WTC11 (cell line): ENCODE results near the gene RGS7. TPM values are rescaled to one million over a fixed set of nuclear protein-coding genes. Genes with fewer than 3 reads are reported as not detected.

Experiments used
- ATAC-seq: fragments of 200-7000 bp; cut with Tn5 transposase; 2 replicates; pipeline ENCODE4 v1.10.0; 2021; ENCODE audit warnings: mild to moderate bottlenecking, moderate library complexity
- CTCF ChIA-PET: fragments of 300-600 bp; sonication (Branson Sonifier 250); formaldehyde crosslinking; loops from one replicate; lab custom pipeline; 2021; ENCODE audit warnings: antibody characterized with exemption; lab: Charles Lee
- POLR2A ChIA-PET: fragments of 350-600 bp; sonication (Branson Sonifier 250); formaldehyde crosslinking; loops from one replicate; lab custom pipeline; 2021; ENCODE audit warnings: antibody characterized with exemption; lab: Charles Lee
- DNase-seq: peaks from one replicate; pipeline ENCODE4 v3.0.0; 2021; ENCODE audit warnings: low spot score
- H3K27ac Mint-ChIP-seq: 2 replicates; pipeline ENCODE4 v1.8.0; 2021; ENCODE audit warnings: mixed read lengths
- H3K27me3 Mint-ChIP-seq: 2 replicates; pipeline ENCODE4 v1.8.0; 2021; ENCODE audit warnings: low read depth, mild to moderate bottlenecking, moderate library complexity, mixed read lengths
- H3K36me3 Mint-ChIP-seq: 2 replicates; pipeline ENCODE4 v1.8.0; 2021; ENCODE audit warnings: mixed read lengths
- H3K4me1 Mint-ChIP-seq: 2 replicates; pipeline ENCODE4 v1.8.0; 2022; ENCODE audit warnings: mixed read lengths
- H3K4me3 Mint-ChIP-seq: 2 replicates; pipeline ENCODE4 v1.8.0; 2021; ENCODE audit warnings: mild to moderate bottlenecking, moderate library complexity, mixed read lengths
- H3K9me3 Mint-ChIP-seq: 2 replicates; pipeline ENCODE4 v1.8.0; 2021; ENCODE audit warnings: mixed read lengths
- ATF1 ChIP-seq: sonication (generic); formaldehyde crosslinking; IDR thresholded peaks from 2 replicates; pipeline ENCODE4 v1.8.1; 2023; ENCODE audit warnings: mild to moderate bottlenecking, moderate library complexity, missing genetic modification reagents
- CREB1 ChIP-seq: sonication (generic); formaldehyde crosslinking; IDR thresholded peaks from 2 replicates; pipeline ENCODE4 v1.8.0; 2023; ENCODE audit warnings: mild to moderate bottlenecking, missing genetic modification reagents
- CREM ChIP-seq: sonication (generic); formaldehyde crosslinking; IDR thresholded peaks from 2 replicates; pipeline ENCODE4 v1.8.1; 2022; ENCODE audit warnings: mild to moderate bottlenecking, missing genetic modification reagents, moderate library complexity
- GABPB1 ChIP-seq: sonication (generic); formaldehyde crosslinking; IDR thresholded peaks from 2 replicates; pipeline ENCODE4 v1.8.1; 2023; ENCODE audit warnings: mild to moderate bottlenecking, missing genetic modification reagents
- KAT7 ChIP-seq: sonication (generic); formaldehyde crosslinking; IDR thresholded peaks from 2 replicates; pipeline ENCODE4 v1.8.1; 2023; ENCODE audit warnings: missing genetic modification reagents, mild to moderate bottlenecking, borderline replicate concordance
- PRRX2 ChIP-seq: fragments of 250-450 bp; sonication (Bioruptor Pico); IDR thresholded peaks from 2 replicates; pipeline ENCODE4 v1.8.0; 2021; ENCODE audit warnings: mild to moderate bottlenecking
- ZNF121 ChIP-seq: sonication (generic); formaldehyde crosslinking; IDR thresholded peaks from 2 replicates; pipeline ENCODE4 v1.8.0; 2023; ENCODE audit warnings: missing genetic modification reagents
- ZNF219 ChIP-seq: sonication (generic); formaldehyde crosslinking; IDR thresholded peaks from 2 replicates; pipeline ENCODE4 v1.8.0; 2023; ENCODE audit warnings: missing genetic modification reagents, mild to moderate bottlenecking, borderline replicate concordance
- ZNF416 ChIP-seq: fragments of 250-450 bp; sonication (Bioruptor Pico); IDR thresholded peaks from 2 replicates; pipeline ENCODE4 v1.9.0; 2021; ENCODE audit warnings: mild to moderate bottlenecking, inconsistent platforms
- ZNF423 ChIP-seq: fragments of 250-450 bp; sonication (Bioruptor Pico); IDR thresholded peaks from 2 replicates; pipeline ENCODE4 v2.1.2; 2022; ENCODE audit warnings: mild to moderate bottlenecking, moderate library complexity
- total RNA-seq: library from RNA; stranded (reverse); gene quantifications from 3 replicates; pipeline ENCODE4 v1.2.3, GENCODE V29; 2021
- TF ChIP-seq, protein P1 (sequence below): sonication (generic); formaldehyde crosslinking; IDR thresholded peaks from 2 replicates; pipeline ENCODE4 v1.8.1; 2022; ENCODE audit warnings: mild to moderate bottlenecking, missing genetic modification reagents, moderate library complexity, borderline replicate concordance
- TF ChIP-seq, protein P2 (sequence below): fragments of 250-450 bp; sonication (Bioruptor Pico); IDR thresholded peaks from 2 replicates; pipeline ENCODE4 v1.8.0; 2021; ENCODE audit warnings: mild to moderate bottlenecking
- TF ChIP-seq, protein P3 (sequence below): fragments of 250-450 bp; sonication (Bioruptor Pico); IDR thresholded peaks from 2 replicates; pipeline ENCODE4 v1.9.0; 2021; ENCODE audit warnings: mild to moderate bottlenecking
- TF ChIP-seq, protein P4 (sequence below): sonication (generic); formaldehyde crosslinking; IDR thresholded peaks from 2 replicates; pipeline ENCODE4 v1.8.1; 2022; ENCODE audit warnings: missing genetic modification reagents, borderline replicate concordance
- TF ChIP-seq, protein P5 (sequence below): fragments of 250-450 bp; sonication (Bioruptor Pico); conservative IDR thresholded peaks from 2 replicates; pipeline ENCODE4 v1.9.0; 2021; ENCODE audit warnings: mild to moderate bottlenecking
- TF ChIP-seq, protein P6 (sequence below): sonication (generic); formaldehyde crosslinking; IDR thresholded peaks from 2 replicates; pipeline ENCODE4 v1.8.0; 2023; ENCODE audit warnings: missing genetic modification reagents, mild to moderate bottlenecking, borderline replicate concordance
- TF ChIP-seq, protein P7 (sequence below): sonication (generic); formaldehyde crosslinking; IDR thresholded peaks from 2 replicates; pipeline ENCODE4 v1.8.0; 2022; ENCODE audit warnings: mild to moderate bottlenecking, missing genetic modification reagents
- TF ChIP-seq, protein P8 (sequence below): fragments of 250-450 bp; sonication (Bioruptor Pico); IDR thresholded peaks from 2 replicates; pipeline ENCODE4 v1.9.0; 2021; ENCODE audit warnings: moderate library complexity, mild to moderate bottlenecking, inconsistent platforms, borderline replicate concordance
- TF ChIP-seq, protein P9 (sequence below): sonication (generic); formaldehyde crosslinking; IDR thresholded peaks from 2 replicates; pipeline ENCODE4 v1.8.0; 2022; ENCODE audit warnings: mild to moderate bottlenecking, missing genetic modification reagents

Gene RGS7
- total RNA-seq, 1 experiment from 2014 or later = 1.2 TPM

DNA sequence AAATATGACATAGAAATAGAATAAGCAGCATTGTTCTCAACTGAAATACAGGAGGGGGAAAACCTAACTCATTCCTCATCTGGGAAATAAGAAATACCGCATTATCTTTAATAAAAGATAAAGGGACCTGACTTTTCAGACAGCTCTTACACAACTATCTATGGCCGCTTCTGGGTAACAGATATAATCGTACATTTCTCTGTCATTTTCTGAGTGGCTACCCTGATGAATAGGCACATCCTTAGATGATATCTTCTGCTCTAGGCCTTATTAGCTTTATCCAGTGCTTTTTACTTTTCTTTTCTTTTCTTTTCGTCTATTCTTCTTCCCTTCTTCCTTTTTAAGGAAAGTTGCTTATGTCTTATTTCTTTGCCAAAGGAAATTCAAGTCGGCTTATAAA, 388.1 kb downstream of the RGS7 start:
- Mint-ChIP-seq H3K9me3 (no peaks in the 10 kb centered on the region), H3K36me3 (0 out of 2 replicates have a peak, but pooled peaks cover 4% of the 10 kb centered on the region), H3K27ac (no peak overlapping the region), H3K4me3 (no peak overlapping the region), H3K27me3 (no peaks in the 10 kb centered on the region), H3K4me1 (peaks cover 27% of the 10 kb centered on the region)
- ChIA-PET POLR2A (no interaction called here), CTCF (no interaction called here)
- no peak for ATAC-seq
- DNase-seq = no peak
- TF ChIP-seq, protein P1, sequence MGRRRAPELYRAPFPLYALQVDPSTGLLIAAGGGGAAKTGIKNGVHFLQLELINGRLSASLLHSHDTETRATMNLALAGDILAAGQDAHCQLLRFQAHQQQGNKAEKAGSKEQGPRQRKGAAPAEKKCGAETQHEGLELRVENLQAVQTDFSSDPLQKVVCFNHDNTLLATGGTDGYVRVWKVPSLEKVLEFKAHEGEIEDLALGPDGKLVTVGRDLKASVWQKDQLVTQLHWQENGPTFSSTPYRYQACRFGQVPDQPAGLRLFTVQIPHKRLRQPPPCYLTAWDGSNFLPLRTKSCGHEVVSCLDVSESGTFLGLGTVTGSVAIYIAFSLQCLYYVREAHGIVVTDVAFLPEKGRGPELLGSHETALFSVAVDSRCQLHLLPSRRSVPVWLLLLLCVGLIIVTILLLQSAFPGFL = no peak
- TF ChIP-seq GABPB1 (CRISPR knock-in tag) = no peak
- TF ChIP-seq, protein P2, sequence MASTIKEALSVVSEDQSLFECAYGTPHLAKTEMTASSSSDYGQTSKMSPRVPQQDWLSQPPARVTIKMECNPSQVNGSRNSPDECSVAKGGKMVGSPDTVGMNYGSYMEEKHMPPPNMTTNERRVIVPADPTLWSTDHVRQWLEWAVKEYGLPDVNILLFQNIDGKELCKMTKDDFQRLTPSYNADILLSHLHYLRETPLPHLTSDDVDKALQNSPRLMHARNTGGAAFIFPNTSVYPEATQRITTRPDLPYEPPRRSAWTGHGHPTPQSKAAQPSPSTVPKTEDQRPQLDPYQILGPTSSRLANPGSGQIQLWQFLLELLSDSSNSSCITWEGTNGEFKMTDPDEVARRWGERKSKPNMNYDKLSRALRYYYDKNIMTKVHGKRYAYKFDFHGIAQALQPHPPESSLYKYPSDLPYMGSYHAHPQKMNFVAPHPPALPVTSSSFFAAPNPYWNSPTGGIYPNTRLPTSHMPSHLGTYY (CRISPR knock-in tag) = no peak
- TF ChIP-seq, protein P3, sequence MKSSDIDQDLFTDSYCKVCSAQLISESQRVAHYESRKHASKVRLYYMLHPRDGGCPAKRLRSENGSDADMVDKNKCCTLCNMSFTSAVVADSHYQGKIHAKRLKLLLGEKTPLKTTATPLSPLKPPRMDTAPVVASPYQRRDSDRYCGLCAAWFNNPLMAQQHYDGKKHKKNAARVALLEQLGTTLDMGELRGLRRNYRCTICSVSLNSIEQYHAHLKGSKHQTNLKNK (CRISPR knock-in tag) = no peak
- TF ChIP-seq, protein P4, sequence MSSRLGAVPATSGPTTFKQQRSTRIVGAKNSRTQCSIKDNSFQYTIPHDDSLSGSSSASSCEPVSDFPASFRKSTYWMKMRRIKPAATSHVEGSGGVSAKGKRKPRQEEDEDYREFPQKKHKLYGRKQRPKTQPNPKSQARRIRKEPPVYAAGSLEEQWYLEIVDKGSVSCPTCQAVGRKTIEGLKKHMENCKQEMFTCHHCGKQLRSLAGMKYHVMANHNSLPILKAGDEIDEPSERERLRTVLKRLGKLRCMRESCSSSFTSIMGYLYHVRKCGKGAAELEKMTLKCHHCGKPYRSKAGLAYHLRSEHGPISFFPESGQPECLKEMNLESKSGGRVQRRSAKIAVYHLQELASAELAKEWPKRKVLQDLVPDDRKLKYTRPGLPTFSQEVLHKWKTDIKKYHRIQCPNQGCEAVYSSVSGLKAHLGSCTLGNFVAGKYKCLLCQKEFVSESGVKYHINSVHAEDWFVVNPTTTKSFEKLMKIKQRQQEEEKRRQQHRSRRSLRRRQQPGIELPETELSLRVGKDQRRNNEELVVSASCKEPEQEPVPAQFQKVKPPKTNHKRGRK (CRISPR knock-in tag) = no peak
- TF ChIP-seq, protein P5, sequence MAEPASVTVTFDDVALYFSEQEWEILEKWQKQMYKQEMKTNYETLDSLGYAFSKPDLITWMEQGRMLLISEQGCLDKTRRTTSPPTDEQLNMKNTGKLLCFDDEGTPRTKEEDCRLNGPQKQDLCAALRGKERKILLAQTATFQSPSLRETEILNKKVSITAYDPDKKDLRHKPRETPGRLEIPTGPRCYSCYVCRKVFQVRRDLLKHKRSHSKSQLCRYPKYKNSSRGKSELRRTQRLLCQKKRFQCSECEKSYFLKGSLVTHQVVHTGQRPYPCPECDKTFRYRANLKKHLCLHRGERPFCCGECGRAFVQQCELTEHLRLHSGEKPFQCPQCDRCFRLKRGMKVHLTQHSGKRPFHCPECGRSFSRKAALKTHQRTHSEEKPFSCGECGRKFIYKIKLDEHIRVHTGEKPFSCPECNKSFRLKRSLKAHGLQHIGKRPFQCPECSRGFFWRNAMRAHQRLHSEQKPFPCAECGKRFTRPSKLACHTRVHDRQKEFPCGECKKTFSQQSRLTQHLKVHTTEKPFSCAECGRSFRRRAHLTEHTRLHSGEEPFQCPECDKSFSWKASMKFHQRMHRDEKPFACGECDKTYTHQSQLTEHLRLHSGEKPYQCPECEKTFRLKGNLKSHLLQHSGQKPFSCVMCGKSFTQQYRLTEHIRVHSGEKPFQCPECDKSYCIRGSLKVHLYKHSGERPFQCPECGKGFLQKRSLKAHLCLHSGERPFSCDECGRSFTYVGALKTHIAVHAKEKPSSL = no peak
- TF ChIP-seq, protein P6, sequence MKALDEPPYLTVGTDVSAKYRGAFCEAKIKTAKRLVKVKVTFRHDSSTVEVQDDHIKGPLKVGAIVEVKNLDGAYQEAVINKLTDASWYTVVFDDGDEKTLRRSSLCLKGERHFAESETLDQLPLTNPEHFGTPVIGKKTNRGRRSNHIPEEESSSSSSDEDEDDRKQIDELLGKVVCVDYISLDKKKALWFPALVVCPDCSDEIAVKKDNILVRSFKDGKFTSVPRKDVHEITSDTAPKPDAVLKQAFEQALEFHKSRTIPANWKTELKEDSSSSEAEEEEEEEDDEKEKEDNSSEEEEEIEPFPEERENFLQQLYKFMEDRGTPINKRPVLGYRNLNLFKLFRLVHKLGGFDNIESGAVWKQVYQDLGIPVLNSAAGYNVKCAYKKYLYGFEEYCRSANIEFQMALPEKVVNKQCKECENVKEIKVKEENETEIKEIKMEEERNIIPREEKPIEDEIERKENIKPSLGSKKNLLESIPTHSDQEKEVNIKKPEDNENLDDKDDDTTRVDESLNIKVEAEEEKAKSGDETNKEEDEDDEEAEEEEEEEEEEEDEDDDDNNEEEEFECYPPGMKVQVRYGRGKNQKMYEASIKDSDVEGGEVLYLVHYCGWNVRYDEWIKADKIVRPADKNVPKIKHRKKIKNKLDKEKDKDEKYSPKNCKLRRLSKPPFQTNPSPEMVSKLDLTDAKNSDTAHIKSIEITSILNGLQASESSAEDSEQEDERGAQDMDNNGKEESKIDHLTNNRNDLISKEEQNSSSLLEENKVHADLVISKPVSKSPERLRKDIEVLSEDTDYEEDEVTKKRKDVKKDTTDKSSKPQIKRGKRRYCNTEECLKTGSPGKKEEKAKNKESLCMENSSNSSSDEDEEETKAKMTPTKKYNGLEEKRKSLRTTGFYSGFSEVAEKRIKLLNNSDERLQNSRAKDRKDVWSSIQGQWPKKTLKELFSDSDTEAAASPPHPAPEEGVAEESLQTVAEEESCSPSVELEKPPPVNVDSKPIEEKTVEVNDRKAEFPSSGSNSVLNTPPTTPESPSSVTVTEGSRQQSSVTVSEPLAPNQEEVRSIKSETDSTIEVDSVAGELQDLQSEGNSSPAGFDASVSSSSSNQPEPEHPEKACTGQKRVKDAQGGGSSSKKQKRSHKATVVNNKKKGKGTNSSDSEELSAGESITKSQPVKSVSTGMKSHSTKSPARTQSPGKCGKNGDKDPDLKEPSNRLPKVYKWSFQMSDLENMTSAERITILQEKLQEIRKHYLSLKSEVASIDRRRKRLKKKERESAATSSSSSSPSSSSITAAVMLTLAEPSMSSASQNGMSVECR (CRISPR knock-in tag) = no peak
- no peak for TF ChIP-seq KAT7 (CRISPR knock-in tag)
- no peak for TF ChIP-seq PRRX2 (CRISPR knock-in tag)
- TF ChIP-seq ZNF423 (CRISPR knock-in tag) = no peak
- no peak for TF ChIP-seq ZNF219
- TF ChIP-seq, protein P7, sequence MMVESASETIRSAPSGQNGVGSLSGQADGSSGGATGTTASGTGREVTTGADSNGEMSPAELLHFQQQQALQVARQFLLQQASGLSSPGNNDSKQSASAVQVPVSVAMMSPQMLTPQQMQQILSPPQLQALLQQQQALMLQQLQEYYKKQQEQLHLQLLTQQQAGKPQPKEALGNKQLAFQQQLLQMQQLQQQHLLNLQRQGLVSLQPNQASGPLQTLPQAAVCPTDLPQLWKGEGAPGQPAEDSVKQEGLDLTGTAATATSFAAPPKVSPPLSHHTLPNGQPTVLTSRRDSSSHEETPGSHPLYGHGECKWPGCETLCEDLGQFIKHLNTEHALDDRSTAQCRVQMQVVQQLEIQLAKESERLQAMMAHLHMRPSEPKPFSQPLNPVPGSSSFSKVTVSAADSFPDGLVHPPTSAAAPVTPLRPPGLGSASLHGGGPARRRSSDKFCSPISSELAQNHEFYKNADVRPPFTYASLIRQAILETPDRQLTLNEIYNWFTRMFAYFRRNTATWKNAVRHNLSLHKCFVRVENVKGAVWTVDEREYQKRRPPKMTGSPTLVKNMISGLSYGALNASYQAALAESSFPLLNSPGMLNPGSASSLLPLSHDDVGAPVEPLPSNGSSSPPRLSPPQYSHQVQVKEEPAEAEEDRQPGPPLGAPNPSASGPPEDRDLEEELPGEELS (CRISPR knock-in tag) = no peak
- no peak for TF ChIP-seq ATF1
- TF ChIP-seq ZNF121 (CRISPR knock-in tag) = no peak
- TF ChIP-seq, protein P8, sequence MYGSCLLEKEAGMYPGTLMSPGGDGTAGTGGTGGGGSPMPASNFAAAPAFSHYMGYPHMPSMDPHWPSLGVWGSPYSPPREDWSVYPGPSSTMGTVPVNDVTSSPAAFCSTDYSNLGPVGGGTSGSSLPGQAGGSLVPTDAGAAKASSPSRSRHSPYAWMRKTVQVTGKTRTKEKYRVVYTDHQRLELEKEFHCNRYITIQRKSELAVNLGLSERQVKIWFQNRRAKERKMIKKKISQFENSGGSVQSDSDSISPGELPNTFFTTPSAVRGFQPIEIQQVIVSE (CRISPR knock-in tag) = no peak
- TF ChIP-seq, protein P9, sequence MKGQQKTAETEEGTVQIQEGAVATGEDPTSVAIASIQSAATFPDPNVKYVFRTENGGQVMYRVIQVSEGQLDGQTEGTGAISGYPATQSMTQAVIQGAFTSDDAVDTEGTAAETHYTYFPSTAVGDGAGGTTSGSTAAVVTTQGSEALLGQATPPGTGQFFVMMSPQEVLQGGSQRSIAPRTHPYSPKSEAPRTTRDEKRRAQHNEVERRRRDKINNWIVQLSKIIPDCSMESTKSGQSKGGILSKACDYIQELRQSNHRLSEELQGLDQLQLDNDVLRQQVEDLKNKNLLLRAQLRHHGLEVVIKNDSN (CRISPR knock-in tag) = no peak
- TF ChIP-seq CREM (CRISPR knock-in tag) = no peak
- TF ChIP-seq ZNF416 (CRISPR knock-in tag) = no peak
- no peak for TF ChIP-seq CREB1 (CRISPR knock-in tag)
